A549 (cell line): ENCODE results near the gene CCNQ.

Experiments used
- CBX8 ChIP-seq: fragments of 200-600 bp; sonication (generic); IDR thresholded peaks from 2 replicates; pipeline ENCODE4 v1.6.1; 2016
- CEBPB ChIP-seq, 2 experiments: fragments of >200 bp in 1 of 2; sonication (Bioruptor Twin) in 1 of 2; formaldehyde crosslinking in 1 of 2; IDR thresholded peaks; 2 replicates each; pipeline ENCODE4 v1.6.1; 2012 to 2016
- CHD4 ChIP-seq: fragments of 200-600 bp; sonication (generic); IDR thresholded peaks from 2 replicates; pipeline ENCODE4 v1.6.1; 2016; ENCODE audit warnings: antibody characterized with exemption, mild to moderate bottlenecking, borderline replicate concordance
- CTCF ChIP-seq: fragments of >200 bp; sonication (Bioruptor Twin); formaldehyde crosslinking; IDR thresholded peaks from 3 replicates; pipeline ENCODE4 v1.5.1; 2016
- ESRRA ChIP-seq: fragments of 150-350 bp; IDR thresholded peaks from 2 replicates; pipeline ENCODE4 v1.6.1; 2014; ENCODE audit warnings: mild to moderate bottlenecking, low read length, borderline replicate concordance
- MAX ChIP-seq: IDR thresholded peaks from 2 replicates; pipeline ENCODE4 v1.6.1; 2012
- MYC ChIP-seq: IDR thresholded peaks from 2 replicates; pipeline ENCODE4 v1.6.1; 2012; ENCODE audit warnings: mild to moderate bottlenecking, inconsistent platforms, low read length, improper control_type of control experiment, borderline replicate concordance
- NPAS2 ChIP-seq: fragments of 250-450 bp; sonication (Bioruptor Pico); IDR thresholded peaks from 2 replicates; pipeline ENCODE4 v1.8.0; 2022; ENCODE audit warnings: mild to moderate bottlenecking, moderate library complexity, borderline replicate concordance
- POLR2A ChIP-seq: IDR thresholded peaks from 2 replicates; pipeline ENCODE4 v1.6.1; 2012; ENCODE audit warnings: mild to moderate bottlenecking, low read length
- SMC3 ChIP-seq: fragments of >200 bp; sonication (Bioruptor Twin); formaldehyde crosslinking; IDR thresholded peaks from 3 replicates; pipeline ENCODE4 v1.6.1; 2018; ENCODE audit warnings: inconsistent platforms

- TF ChIP-seq NPAS2 (CRISPR knock-in tag), result no peak
- TF ChIP-seq CTCF, result no peak
- TF ChIP-seq MAX, result no peak
- TF ChIP-seq MYC, result no peak
- TF ChIP-seq CBX8, result no peak
- no peak for TF ChIP-seq POLR2A
- no peak for TF ChIP-seq CHD4
- no peak for TF ChIP-seq SMC3
- TF ChIP-seq ESRRA, result no peak
- TF ChIP-seq CEBPB (IDR thresholded peaks at IDR 0.05), result no peak
Observed at GRCh38 chrX:153631346-153631745, 32.4 kb upstream of the CCNQ start.
